Natural killer cell (primary cell): ENCODE measurements around the gene RRAS. TPM values are rescaled to one million over a fixed set of nuclear protein-coding genes. Genes with fewer than 3 reads are reported as not detected.
"Not testable (repeated sequence)": the region's sequence is repeated elsewhere in the genome, so short reads cannot be mapped to it uniquely, and the experiment has no call there.

Source experiments
- ATAC-seq, 3 donors: fragments of 150-1000 bp in 2 of 3; fragments of 200-7000 bp in 1 of 3; cut with Tn5 transposase; 1 replicate in 1 of 3; 2 replicates in 2 of 3; pipeline ENCODE4 v1.10.0; 2021; ENCODE audit warnings: mild to moderate bottlenecking in 2 of 3, moderate library complexity in 2 of 3
- DNase-seq, 2 donors: peaks; one replicate each; pipeline versions ENCODE4 v3.0.0 to v3.0.0-alpha.2; 2013 to 2021; ENCODE audit warnings: mixed read lengths in 1 of 2
- H3K27ac ChIP-seq: one replicate; pipeline ENCODE4 v1.5.1; 2013; ENCODE audit warnings: mild to moderate bottlenecking, low read length
- H3K27me3 ChIP-seq: one replicate; pipeline ENCODE4 v1.6.1; 2013; ENCODE audit warnings: low read length; ENCODE audit not compliant: control insufficient read depth, insufficient read depth
- H3K36me3 ChIP-seq: one replicate; pipeline ENCODE4 v1.6.1; 2013; ENCODE audit warnings: low read length; ENCODE audit not compliant: control insufficient read depth, insufficient read depth
- H3K4me1 ChIP-seq: one replicate; pipeline ENCODE4 v1.6.1; 2013; ENCODE audit warnings: low read length; ENCODE audit not compliant: control insufficient read depth, insufficient read depth
- H3K4me3 ChIP-seq: one replicate; pipeline ENCODE4 v1.5.1; 2013; ENCODE audit warnings: low read length
- H3K9me3 ChIP-seq: one replicate; pipeline ENCODE4 v1.6.1; 2013; ENCODE audit warnings: low read length; ENCODE audit not compliant: control insufficient read depth, insufficient read depth
- H3K27ac Mint-ChIP-seq, 2 donors: one replicate each; pipeline ENCODE4 v1.8.0; 2022; ENCODE audit warnings: mild to moderate bottlenecking in 2 of 2, mixed read lengths in 2 of 2, moderate library complexity in 1 of 2
- H3K27me3 Mint-ChIP-seq, 2 donors: one replicate each; pipeline ENCODE4 v1.8.0; 2022; ENCODE audit warnings: low read depth in 2 of 2, mixed read lengths in 2 of 2
- H3K36me3 Mint-ChIP-seq: one replicate; pipeline ENCODE4 v1.8.0; 2022; ENCODE audit warnings: mixed read lengths
- H3K4me1 Mint-ChIP-seq, 2 donors: one replicate each; pipeline ENCODE4 v1.8.0; 2022; ENCODE audit warnings: mixed read lengths in 2 of 2
- H3K4me3 Mint-ChIP-seq: one replicate; pipeline ENCODE4 v1.8.0; 2022; ENCODE audit warnings: mild to moderate bottlenecking, moderate library complexity, mixed read lengths
- H3K9me3 Mint-ChIP-seq, 2 donors: one replicate each; pipeline ENCODE4 v1.8.0; 2022; ENCODE audit warnings: mixed read lengths in 2 of 2
- WGBS: methylation state at CpG from one replicate; pipeline ENCODE4 v1.1.7; 2013; ENCODE audit warnings: missing lambda C conversion rate; ENCODE audit not compliant: insufficient coverage; 5-methylcytosine and 5-hydroxymethylcytosine counted together
- intact Hi-C: fragments of 100-400 bp; cut with micrococcal nuclease; formaldehyde crosslinking; loops from one replicate; pipeline ENCODE4 v1.14.2; 2022
- total RNA-seq, 4 donors: library from RNA; stranded (reverse); fragments of 120-200 nt in 1 of 4; gene quantifications; one replicate each; pipeline versions ENCODE4 v1.2.3 to v1.2.4, GENCODE V29; 2013 to 2022
- TF ChIP-seq, protein P1 (sequence below): fragments of 200-600 bp; IDR thresholded peaks from one replicate; pipeline ENCODE4 v1.8.0; 2022; ENCODE audit warnings: antibody characterized with exemption

The RRAS gene
- total RNA-seq, 3 donors from 2014 or later (not counting 1 experiment from before 2014, with no cell fraction given), result 2.0 to 7.7 (median 5.9) TPM

DNA sequence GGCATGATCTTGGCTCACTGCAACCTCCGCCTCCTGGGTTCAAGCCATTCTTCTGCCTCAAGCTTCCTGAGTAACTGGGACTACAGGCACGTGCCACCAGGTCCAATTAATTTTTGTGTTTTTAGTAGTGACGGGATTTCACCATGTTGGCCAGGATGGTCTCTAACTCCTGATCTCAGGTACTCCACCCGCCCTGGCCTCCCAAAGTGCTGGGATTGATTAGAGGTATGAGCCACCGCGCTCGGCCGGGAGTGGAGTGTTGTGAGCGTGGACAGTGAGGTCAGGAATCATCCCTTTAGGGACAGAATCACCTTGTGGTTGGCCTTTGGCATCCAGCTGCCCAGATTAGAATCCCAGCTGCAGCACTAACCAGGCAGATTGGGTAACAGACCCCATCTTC is 10.3 kb downstream of the RRAS start:
- H3K27me3 ChIP-seq, result no peaks in the 10 kb centered on the region
- Mint-ChIP-seq H3K36me3 (no peaks in the 10 kb centered on the region), H3K9me3 (no peaks in the 10 kb centered on the region), H3K4me3 (no peak overlapping the region), H3K27me3 (no peaks in the 10 kb centered on the region), H3K27ac (no peak overlapping the region), H3K4me1 (no peaks in the 10 kb centered on the region)
- intact Hi-C loops, result no loop called here
- H3K4me3 ChIP-seq, result no peak overlapping the region
- 94% methylated on average over 9 of the region's 9 CpGs for WGBS
- no peak for DNase-seq
- H3K9me3 ChIP-seq, result no peaks in the 10 kb centered on the region
- ATAC-seq, result no peak
- TF ChIP-seq, protein P1, sequence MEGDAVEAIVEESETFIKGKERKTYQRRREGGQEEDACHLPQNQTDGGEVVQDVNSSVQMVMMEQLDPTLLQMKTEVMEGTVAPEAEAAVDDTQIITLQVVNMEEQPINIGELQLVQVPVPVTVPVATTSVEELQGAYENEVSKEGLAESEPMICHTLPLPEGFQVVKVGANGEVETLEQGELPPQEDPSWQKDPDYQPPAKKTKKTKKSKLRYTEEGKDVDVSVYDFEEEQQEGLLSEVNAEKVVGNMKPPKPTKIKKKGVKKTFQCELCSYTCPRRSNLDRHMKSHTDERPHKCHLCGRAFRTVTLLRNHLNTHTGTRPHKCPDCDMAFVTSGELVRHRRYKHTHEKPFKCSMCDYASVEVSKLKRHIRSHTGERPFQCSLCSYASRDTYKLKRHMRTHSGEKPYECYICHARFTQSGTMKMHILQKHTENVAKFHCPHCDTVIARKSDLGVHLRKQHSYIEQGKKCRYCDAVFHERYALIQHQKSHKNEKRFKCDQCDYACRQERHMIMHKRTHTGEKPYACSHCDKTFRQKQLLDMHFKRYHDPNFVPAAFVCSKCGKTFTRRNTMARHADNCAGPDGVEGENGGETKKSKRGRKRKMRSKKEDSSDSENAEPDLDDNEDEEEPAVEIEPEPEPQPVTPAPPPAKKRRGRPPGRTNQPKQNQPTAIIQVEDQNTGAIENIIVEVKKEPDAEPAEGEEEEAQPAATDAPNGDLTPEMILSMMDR, result no peak
- no peaks in the 10 kb centered on the region for H3K4me1 ChIP-seq
- H3K27ac ChIP-seq, result no peak overlapping the region
- peaks cover 17% of the 10 kb centered on the region for H3K36me3 ChIP-seq

GRCh38 chr19:49626226-49626625 is 13.7 kb downstream of the RRAS start:
- TF ChIP-seq, protein P1, result no peak
- Mint-ChIP-seq H3K9me3 (no peaks in the 10 kb centered on the region), H3K27me3 (no peaks in the 10 kb centered on the region), H3K36me3 (no peaks in the 10 kb centered on the region), H3K4me3 (no peak overlapping the region), H3K4me1 (peaks cover 0 to 8% of the 10 kb centered on the region in 2 donors), H3K27ac (no peak overlapping the region)
- Histone ChIP-seq H3K27ac (no peak overlapping the region), H3K4me3 (no peak overlapping the region), H3K9me3 (no peaks in the 10 kb centered on the region), H3K4me1 (no peaks in the 10 kb centered on the region), H3K27me3 (no peaks in the 10 kb centered on the region), H3K36me3 (peaks cover 28% of the 10 kb centered on the region)
- intact Hi-C loops, result no loop called here
- ATAC-seq, result no peak
- 99% methylated on average over 11 of the region's 11 CpGs for WGBS
- DNase-seq, result no peak

DNA sequence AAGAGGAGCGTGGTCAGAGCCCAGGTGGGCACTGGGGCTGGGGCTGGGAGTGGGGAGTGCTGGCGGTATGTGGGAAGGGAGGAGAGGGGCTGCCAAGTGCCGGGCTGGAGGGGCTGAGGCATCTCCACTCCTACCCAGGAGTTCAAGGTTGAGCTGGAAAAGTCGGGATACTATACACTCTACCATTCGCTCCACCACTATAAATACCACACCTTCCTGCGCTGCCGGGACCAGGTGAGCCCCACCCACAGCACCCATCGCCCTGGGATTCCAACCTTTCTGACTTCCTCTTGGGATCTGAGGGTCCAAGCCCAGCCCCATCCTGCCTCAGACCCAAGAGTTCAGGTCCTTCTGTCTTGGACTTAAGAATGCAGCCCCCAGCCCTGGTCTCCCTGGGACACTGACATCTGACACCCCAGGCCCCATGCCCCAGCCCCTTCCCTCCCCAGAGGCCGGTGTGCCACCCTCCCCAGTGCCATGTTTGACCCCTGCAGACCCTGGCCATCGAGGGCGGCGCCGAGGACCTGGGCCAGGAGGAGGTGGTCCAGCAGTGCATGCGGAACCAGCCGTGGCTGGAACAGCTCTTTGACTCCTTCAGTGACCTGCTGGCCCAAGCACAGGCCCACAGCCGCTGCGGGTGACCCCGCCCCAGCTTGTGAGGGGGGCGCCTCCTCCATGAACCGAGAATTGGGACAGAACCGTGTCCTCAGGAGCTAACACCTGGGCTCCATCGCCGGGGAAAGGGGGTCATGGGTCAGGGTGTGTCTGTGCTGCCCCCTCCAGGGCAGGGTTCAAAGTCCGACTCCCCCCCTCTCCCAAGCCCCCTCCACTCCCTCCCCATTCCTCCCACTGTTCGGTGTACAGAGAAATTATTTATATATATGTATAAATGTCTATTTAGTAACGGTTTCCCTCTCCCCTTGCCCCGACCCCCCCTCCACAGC is 14.7 kb downstream of the RRAS start:
- no peaks in the 10 kb centered on the region for H3K36me3 Mint-ChIP-seq
- H3K27ac Mint-ChIP-seq, result no peak overlapping the region
- peaks cover 0 to 8% of the 10 kb centered on the region in 2 donors for H3K4me1 Mint-ChIP-seq
- DNase-seq (no peak), ATAC-seq (peak in 1 of 3 donors; percentile 17)
- no peak overlapping the region for H3K4me3 Mint-ChIP-seq
- Histone ChIP-seq H3K27ac (no peak overlapping the region), H3K4me3 (no peak overlapping the region), H3K27me3 (no peaks in the 10 kb centered on the region), H3K4me1 (no peaks in the 10 kb centered on the region), H3K36me3 (peaks cover 32% of the 10 kb centered on the region), H3K9me3 (no peaks in the 10 kb centered on the region)
- 98% methylated on average over 22 of the region's 27 CpGs for WGBS
- no peaks in the 10 kb centered on the region for H3K9me3 Mint-ChIP-seq
- intact Hi-C loops, result no loop called here
- TF ChIP-seq, protein P1, result no peak
- H3K27me3 Mint-ChIP-seq, result no peaks in the 10 kb centered on the region

GRCh38 chr19:49617860-49618259 is 22.1 kb downstream of the RRAS start:
- 96% methylated on average over 13 of the region's 13 CpGs for WGBS
- Histone ChIP-seq H3K4me1 (peaks cover 21% of the 10 kb centered on the region), H3K36me3 (peaks cover 62% of the 10 kb centered on the region)
- H3K27me3 Mint-ChIP-seq, H3K9me3 Mint-ChIP-seq, H3K36me3 Mint-ChIP-seq, H3K4me3 Mint-ChIP-seq, intact Hi-C loops, ATAC-seq, H3K27ac ChIP-seq, DNase-seq, H3K27me3 ChIP-seq, H3K4me3 ChIP-seq, H3K9me3 ChIP-seq: not testable (repeated sequence)
- Mint-ChIP-seq H3K4me1 (peaks cover 23 to 41% of the 10 kb centered on the region in 2 donors), H3K27ac (peak overlapping the region; percentile 7 to 67)
